Gastroesophageal sphincter (tissue), 3 donors: ENCODE data around the gene LSAMP.

Experiments used
- CTCF ChIP-seq, 4 experiments: fragments of 200-600 bp in 2 of 4; fragments of 450-650 bp in 2 of 4; sonication (generic) in 1 of 4; IDR thresholded peaks; one replicate each; pipeline ENCODE4 v1.5.1; 2017 to 2019; ENCODE audit warnings: antibody characterized with exemption in 4 of 4, mild to moderate bottlenecking in 2 of 4, moderate library complexity in 2 of 4
- EP300 ChIP-seq: sonication (generic); formaldehyde crosslinking; IDR thresholded peaks from one replicate; pipeline ENCODE4 v1.6.1; 2017; ENCODE audit warnings: antibody characterized with exemption, mild to moderate bottlenecking
- POLR2A ChIP-seq, 2 donors: fragments of 450-650 bp; IDR thresholded peaks; one replicate each; pipeline ENCODE4 v1.6.1; 2017; ENCODE audit warnings: antibody characterized with exemption in 2 of 2, mild to moderate bottlenecking in 2 of 2, moderate library complexity in 1 of 2
- POLR2AphosphoS5 ChIP-seq: sonication (generic); formaldehyde crosslinking; IDR thresholded peaks from one replicate; pipeline ENCODE4 v1.6.1; 2017; ENCODE audit warnings: antibody characterized with exemption

GRCh38 chr3:115832265-115832664 lies 613.0 kb downstream of the LSAMP start:
- no peak for TF ChIP-seq POLR2AphosphoS5
- no peak for TF ChIP-seq POLR2A (IDR thresholded peaks at IDR 0.05)
- no peak for TF ChIP-seq CTCF (IDR thresholded peaks at IDR 0.05)
- TF ChIP-seq EP300: no peak
